Astrocyte (in vitro differentiated cells and primary cell): ENCODE data around the gene RPL35. TPM values are rescaled to one million over a fixed set of nuclear protein-coding genes. Genes with fewer than 3 reads are reported as not detected.

Experiments used
- DNase-seq: peaks from one replicate; pipeline ENCODE4 v3.0.0-alpha.2; 2010; ENCODE audit warnings: low read depth
- FAIRE-seq: peaks from 2 replicates; lab custom pipeline; 2011; peaks lifted over from hg19 to GRCh38; lab: Jason Lieb, UNC
- H2AFZ ChIP-seq: 2 replicates; pipeline ENCODE4 v1.6.0; 2012; ENCODE audit warnings: low read depth, low read length, inconsistent platforms
- H3K27ac ChIP-seq: 2 replicates; pipeline ENCODE4 v1.5.1; 2011; ENCODE audit warnings: low read depth, low read length, inconsistent platforms
- H3K27me3 ChIP-seq: 2 replicates; pipeline ENCODE4 v1.6.0; 2011; ENCODE audit warnings: low read length, inconsistent platforms; ENCODE audit not compliant: insufficient read depth
- H3K36me3 ChIP-seq: 2 replicates; pipeline ENCODE4 v1.5.1; 2011; ENCODE audit warnings: low read length, inconsistent platforms; ENCODE audit not compliant: insufficient read depth
- H3K4me1 ChIP-seq: 2 replicates; pipeline ENCODE4 v1.5.1; 2011; ENCODE audit warnings: low read length, inconsistent platforms; ENCODE audit not compliant: insufficient read depth
- H3K4me2 ChIP-seq: 2 replicates; pipeline ENCODE4 v1.6.0; 2012; ENCODE audit warnings: low read length, inconsistent platforms
- H3K4me3 ChIP-seq: 2 replicates; pipeline ENCODE4 v1.5.1; 2011; ENCODE audit warnings: low read depth, mild to moderate bottlenecking, low read length, inconsistent platforms; ENCODE audit not compliant: insufficient read depth
- H3K79me2 ChIP-seq: 2 replicates; pipeline ENCODE4 v1.6.0; 2012; ENCODE audit warnings: mild to moderate bottlenecking, low read length, inconsistent platforms; ENCODE audit not compliant: insufficient read depth
- H3K9ac ChIP-seq: 2 replicates; pipeline ENCODE4 v1.6.0; 2012; ENCODE audit warnings: mild to moderate bottlenecking, low read length, inconsistent platforms
- H3K9me3 ChIP-seq: 2 replicates; pipeline ENCODE4 v1.5.1; 2012; ENCODE audit warnings: low read depth, mild to moderate bottlenecking, low read length, inconsistent platforms; ENCODE audit not compliant: insufficient read depth
- H4K20me1 ChIP-seq: 2 replicates; pipeline ENCODE4 v1.6.0; 2012; ENCODE audit warnings: low read length, inconsistent platforms; ENCODE audit not compliant: insufficient read depth
- H3K27ac Mint-ChIP-seq: one replicate; pipeline ENCODE4 v1.8.0; 2021; ENCODE audit warnings: mild to moderate bottlenecking, mixed read lengths; ENCODE audit not compliant: unreplicated experiment
- H3K27me3 Mint-ChIP-seq: one replicate; pipeline ENCODE4 v1.8.0; 2021; ENCODE audit warnings: low read depth, mixed read lengths; ENCODE audit not compliant: unreplicated experiment
- H3K36me3 Mint-ChIP-seq: one replicate; pipeline ENCODE4 v1.8.0; 2021; ENCODE audit warnings: low read depth, mixed read lengths; ENCODE audit not compliant: unreplicated experiment
- H3K4me1 Mint-ChIP-seq: one replicate; pipeline ENCODE4 v1.8.0; 2021; ENCODE audit warnings: low read depth, mixed read lengths; ENCODE audit not compliant: unreplicated experiment
- H3K4me3 Mint-ChIP-seq: one replicate; pipeline ENCODE4 v1.8.0; 2021; ENCODE audit warnings: mild to moderate bottlenecking, moderate library complexity, mixed read lengths; ENCODE audit not compliant: unreplicated experiment
- H3K9me3 Mint-ChIP-seq: one replicate; pipeline ENCODE4 v1.8.0; 2021; ENCODE audit warnings: mild to moderate bottlenecking, mixed read lengths; ENCODE audit not compliant: unreplicated experiment
- EZH2 ChIP-seq: IDR thresholded peaks from 2 replicates; pipeline ENCODE4 v1.6.1; 2012; ENCODE audit warnings: mild to moderate bottlenecking, low read length, inconsistent platforms; ENCODE audit not compliant: insufficient read depth
- total RNA-seq: library from RNA; stranded (reverse); gene quantifications from 2 replicates; pipeline ENCODE4 v1.2.1, GENCODE V29; 2021
- TF ChIP-seq, protein P1 (sequence below): IDR thresholded peaks from 2 replicates; pipeline ENCODE4 v1.5.1; 2011; ENCODE audit warnings: low read depth, mild to moderate bottlenecking, inconsistent platforms, low read length, moderate library complexity; ENCODE audit not compliant: insufficient read depth

RPL35 gene
- total RNA-seq, 1 donor from 2014 or later = 1,259 TPM

DNA sequence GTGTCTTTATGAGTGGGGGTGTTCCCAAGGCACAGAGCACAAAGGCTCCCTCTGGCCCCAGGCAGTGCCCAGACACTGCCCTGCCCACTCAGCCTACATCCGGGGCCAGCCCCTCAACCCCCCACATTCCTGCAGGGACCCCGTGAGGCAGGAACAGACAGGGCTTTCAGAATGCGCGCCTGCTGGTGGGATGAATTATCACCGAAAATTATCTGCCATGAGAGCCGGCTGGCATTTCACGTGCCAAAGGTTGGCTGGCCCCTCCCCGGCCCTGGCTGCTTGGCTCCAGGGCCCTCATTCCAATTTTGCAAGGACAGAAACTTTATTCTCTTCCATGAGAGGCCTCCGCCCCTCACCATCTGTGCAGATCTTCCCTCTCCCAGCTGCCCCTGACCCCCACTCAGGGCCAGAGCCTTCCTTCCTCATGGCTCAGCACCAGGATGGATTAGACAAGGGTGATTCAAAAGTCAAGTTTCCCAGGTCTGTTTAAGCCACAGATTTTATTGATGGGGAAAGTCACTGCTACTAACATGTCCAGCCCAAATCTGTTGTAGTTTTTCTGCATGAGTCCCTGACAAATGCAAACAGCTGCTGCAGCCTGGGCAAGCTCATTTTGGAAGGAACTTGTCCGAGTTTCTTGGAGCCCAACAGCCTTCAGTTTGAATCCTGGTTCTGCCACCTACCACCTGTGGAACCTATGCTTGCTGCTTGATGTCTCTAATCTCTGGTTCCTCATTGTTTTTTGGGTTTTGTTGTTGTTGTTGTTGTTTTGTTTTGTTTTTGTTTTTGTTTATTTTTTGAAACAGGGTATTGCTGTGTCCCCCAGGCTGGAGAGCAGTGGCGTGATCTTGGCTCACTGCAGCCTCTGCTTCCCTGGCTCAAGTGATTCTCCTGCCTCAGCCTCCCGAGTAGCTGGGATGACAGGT lies 40.8 kb downstream of the RPL35 start:
- Mint-ChIP-seq H3K27ac (no peak overlapping the region), H3K4me1 (peaks cover 15% of the 10 kb centered on the region), H3K27me3 (no peaks in the 10 kb centered on the region), H3K4me3 (no peak overlapping the region), H3K36me3 (peaks cover 2% of the 10 kb centered on the region), H3K9me3 (no peaks in the 10 kb centered on the region)
- Histone ChIP-seq H3K9me3 (no peaks in the 10 kb centered on the region), H3K4me2 (no peak overlapping the region), H4K20me1 (no peaks in the 10 kb centered on the region), H2AFZ (no peak overlapping the region), H3K9ac (no peak overlapping the region), H3K4me1 (peaks cover 11% of the 10 kb centered on the region), H3K27me3 (no peaks in the 10 kb centered on the region), H3K36me3 (no peaks in the 10 kb centered on the region), H3K4me3 (no peak overlapping the region), H3K79me2 (no peaks in the 10 kb centered on the region), H3K27ac (no peak overlapping the region)
- TF ChIP-seq EZH2 = no peak
- TF ChIP-seq, protein P1, sequence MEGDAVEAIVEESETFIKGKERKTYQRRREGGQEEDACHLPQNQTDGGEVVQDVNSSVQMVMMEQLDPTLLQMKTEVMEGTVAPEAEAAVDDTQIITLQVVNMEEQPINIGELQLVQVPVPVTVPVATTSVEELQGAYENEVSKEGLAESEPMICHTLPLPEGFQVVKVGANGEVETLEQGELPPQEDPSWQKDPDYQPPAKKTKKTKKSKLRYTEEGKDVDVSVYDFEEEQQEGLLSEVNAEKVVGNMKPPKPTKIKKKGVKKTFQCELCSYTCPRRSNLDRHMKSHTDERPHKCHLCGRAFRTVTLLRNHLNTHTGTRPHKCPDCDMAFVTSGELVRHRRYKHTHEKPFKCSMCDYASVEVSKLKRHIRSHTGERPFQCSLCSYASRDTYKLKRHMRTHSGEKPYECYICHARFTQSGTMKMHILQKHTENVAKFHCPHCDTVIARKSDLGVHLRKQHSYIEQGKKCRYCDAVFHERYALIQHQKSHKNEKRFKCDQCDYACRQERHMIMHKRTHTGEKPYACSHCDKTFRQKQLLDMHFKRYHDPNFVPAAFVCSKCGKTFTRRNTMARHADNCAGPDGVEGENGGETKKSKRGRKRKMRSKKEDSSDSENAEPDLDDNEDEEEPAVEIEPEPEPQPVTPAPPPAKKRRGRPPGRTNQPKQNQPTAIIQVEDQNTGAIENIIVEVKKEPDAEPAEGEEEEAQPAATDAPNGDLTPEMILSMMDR = no peak
- FAIRE-seq (no peak), DNase-seq (no peak)

DNA sequence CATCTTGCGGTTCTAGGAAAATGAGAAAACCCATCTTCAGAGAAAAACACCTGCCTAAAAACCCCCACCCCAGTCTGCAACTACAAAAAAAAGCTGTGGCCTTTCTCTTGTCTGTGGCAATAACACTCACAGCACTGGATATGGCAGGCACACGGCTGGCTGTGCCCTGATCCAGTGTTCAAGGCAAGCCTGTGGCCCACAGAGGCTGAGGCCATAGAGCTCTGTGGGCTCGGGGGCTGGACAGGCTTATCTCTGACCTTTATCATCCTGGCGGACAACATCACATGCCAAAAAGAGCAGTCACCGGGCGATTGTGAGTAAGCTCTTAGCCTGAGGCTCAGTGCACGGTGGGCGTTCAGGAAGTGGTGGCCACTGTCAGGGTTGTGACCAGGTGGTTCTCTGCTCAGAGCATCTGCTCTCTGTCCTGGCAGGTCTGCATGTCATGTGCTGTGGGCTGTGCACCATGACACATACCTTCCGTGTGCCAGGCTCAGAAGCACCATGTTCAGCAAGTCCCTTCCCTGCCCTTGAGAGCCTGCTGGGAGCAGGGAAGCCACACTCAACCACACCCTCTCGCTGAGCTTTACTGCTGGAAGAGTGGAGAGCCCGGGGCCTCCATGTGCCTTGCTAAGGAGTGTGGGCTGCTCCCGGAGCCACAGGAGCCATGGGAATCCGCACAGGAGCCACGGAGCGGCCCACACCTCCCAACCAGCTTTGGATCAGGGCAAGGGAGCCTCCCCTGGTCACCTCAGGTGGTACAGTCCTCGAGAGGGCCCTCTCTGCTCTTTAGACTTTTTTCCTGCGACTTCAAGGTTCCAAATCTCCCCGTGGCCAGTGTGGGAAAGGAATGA lies 43.1 kb downstream of the RPL35 start:
- FAIRE-seq = no peak
- Mint-ChIP-seq H3K4me3 (no peak overlapping the region), H3K9me3 (no peaks in the 10 kb centered on the region)

More for the DNA sequence above, 43.1 kb downstream of the RPL35 start:
- H2AFZ ChIP-seq = peak overlapping the region; percentile 23
- TF ChIP-seq, protein P1 = no peak
- no peak for TF ChIP-seq EZH2
- H3K27me3 Mint-ChIP-seq = no peaks in the 10 kb centered on the region
- H3K4me1 Mint-ChIP-seq = peaks cover 19% of the 10 kb centered on the region
- H3K4me2 ChIP-seq = peak overlapping the region; percentile 28
- no peak overlapping the region for H3K9ac ChIP-seq
- H3K4me3 ChIP-seq = no peak overlapping the region
- H3K9me3 ChIP-seq = no peaks in the 10 kb centered on the region
- H3K36me3 Mint-ChIP-seq = peaks cover 2% of the 10 kb centered on the region
- H3K4me1 ChIP-seq = peaks cover 19% of the 10 kb centered on the region
- no peaks in the 10 kb centered on the region for H4K20me1 ChIP-seq
- peak overlapping the region; percentile 53 for H3K27ac Mint-ChIP-seq
- H3K36me3 ChIP-seq = no peaks in the 10 kb centered on the region
- DNase-seq = peak; percentile 60
- H3K79me2 ChIP-seq = no peaks in the 10 kb centered on the region
- H3K27me3 ChIP-seq = no peaks in the 10 kb centered on the region
- H3K27ac ChIP-seq = no peak overlapping the region
